Smooth muscle cell (in vitro differentiated cells): ENCODE measurements around the gene RALA. TPM values are rescaled to one million over a fixed set of nuclear protein-coding genes. Genes with fewer than 3 reads are reported as not detected.

Experiments
- DNase-seq: peaks from one replicate; lab custom pipeline; 2025; ENCODE audit not compliant: unreplicated experiment; lab: John Stamatoyannopoulos, UW
- H2AFZ ChIP-seq: fragments of 200-600 bp; sonication (generic); 2 replicates; pipeline ENCODE4 v1.6.0; 2016; ENCODE audit warnings: antibody characterized with exemption, low read depth, mild to moderate bottlenecking
- H3F3A ChIP-seq: fragments of 200-600 bp; sonication (generic); 2 replicates; pipeline ENCODE4 v1.6.0; 2017; ENCODE audit warnings: antibody characterized with exemption, low read depth
- H3K27ac ChIP-seq: fragments of 200-600 bp; sonication (generic); 2 replicates; pipeline ENCODE4 v1.5.1; 2016; ENCODE audit warnings: low read depth, mild to moderate bottlenecking
- H3K27me3 ChIP-seq: fragments of 200-600 bp; sonication (generic); 2 replicates; pipeline ENCODE4 v1.6.1; 2016; ENCODE audit warnings: low read depth, mild to moderate bottlenecking
- H3K36me3 ChIP-seq: fragments of 200-600 bp; sonication (generic); 2 replicates; pipeline ENCODE4 v1.5.1; 2016; ENCODE audit warnings: low read depth
- H3K4me1 ChIP-seq: fragments of 200-600 bp; sonication (generic); 2 replicates; pipeline ENCODE4 v1.5.1; 2016; ENCODE audit warnings: low read depth
- H3K4me2 ChIP-seq: fragments of 200-600 bp; sonication (generic); 2 replicates; pipeline ENCODE4 v1.6.0; 2016; ENCODE audit warnings: mild to moderate bottlenecking
- H3K4me3 ChIP-seq: fragments of 200-600 bp; sonication (generic); 2 replicates; pipeline ENCODE4 v1.5.1; 2016; ENCODE audit warnings: mild to moderate bottlenecking
- H3K79me2 ChIP-seq: fragments of 200-600 bp; sonication (generic); 2 replicates; pipeline ENCODE4 v1.6.0; 2016; ENCODE audit warnings: low read depth, mild to moderate bottlenecking
- H3K9ac ChIP-seq: fragments of 200-600 bp; sonication (generic); 2 replicates; pipeline ENCODE4 v1.6.0; 2016; ENCODE audit warnings: low read depth
- H3K9me3 ChIP-seq: fragments of 200-600 bp; sonication (generic); replicated peaks from 2 replicates; pipeline ENCODE4 v1.5.1; 2016; ENCODE audit warnings: low read depth
- H4K20me1 ChIP-seq: fragments of 200-600 bp; sonication (generic); 2 replicates; pipeline ENCODE4 v1.6.0; 2016; ENCODE audit warnings: low read depth
- WGBS: methylation state at CpG from one replicate; pipeline ENCODE4 v1.1.7; 2016; ENCODE audit warnings: low lambda C conversion rate; 5-methylcytosine and 5-hydroxymethylcytosine counted together
- polyA plus RNA-seq: library from polyadenylated mRNA; unstranded; fragments of >200 nt; fragmentation: Nextera tagmentation; extraction: Ambion mirVana; gene quantifications from 2 replicates; pipeline ENCODE4 v1.2.1, GENCODE V29; 2016
- total RNA-seq: library from RNA; depleted of rRNA; stranded (reverse); fragments of >200 nt; gene quantifications from 2 replicates; pipeline ENCODE4 v1.2.3, GENCODE V29; 2014
- TF ChIP-seq, protein P1 (sequence below): fragments of 200-600 bp; sonication (generic); IDR thresholded peaks from 2 replicates; pipeline ENCODE4 v1.5.1; 2017; ENCODE audit warnings: borderline replicate concordance, mild to moderate bottlenecking, antibody characterized with exemption; ENCODE audit not compliant: insufficient read depth, poor library complexity, severe bottlenecking

The RALA gene
- total and polyA plus RNA-seq, 2 experiments from 2014 or later: 19.5 to 42.8 TPM

GRCh38 chr7:39700932-39701331, 77.6 kb downstream of the RALA start:
- Histone ChIP-seq H3K9me3 (no peaks in the 10 kb centered on the region), H3K27ac (no peak overlapping the region), H2AFZ (no peak overlapping the region), H3K9ac (no peak overlapping the region), H3K79me2 (no peaks in the 10 kb centered on the region), H3K4me2 (no peak overlapping the region), H3K4me1 (no peaks in the 10 kb centered on the region), H4K20me1 (peaks cover 14% of the 10 kb centered on the region), H3K4me3 (no peak overlapping the region), H3K27me3 (no peaks in the 10 kb centered on the region), H3K36me3 (peaks cover 16% of the 10 kb centered on the region), H3F3A (no peaks in the 10 kb centered on the region)
- no peak for DNase-seq
- TF ChIP-seq, protein P1, sequence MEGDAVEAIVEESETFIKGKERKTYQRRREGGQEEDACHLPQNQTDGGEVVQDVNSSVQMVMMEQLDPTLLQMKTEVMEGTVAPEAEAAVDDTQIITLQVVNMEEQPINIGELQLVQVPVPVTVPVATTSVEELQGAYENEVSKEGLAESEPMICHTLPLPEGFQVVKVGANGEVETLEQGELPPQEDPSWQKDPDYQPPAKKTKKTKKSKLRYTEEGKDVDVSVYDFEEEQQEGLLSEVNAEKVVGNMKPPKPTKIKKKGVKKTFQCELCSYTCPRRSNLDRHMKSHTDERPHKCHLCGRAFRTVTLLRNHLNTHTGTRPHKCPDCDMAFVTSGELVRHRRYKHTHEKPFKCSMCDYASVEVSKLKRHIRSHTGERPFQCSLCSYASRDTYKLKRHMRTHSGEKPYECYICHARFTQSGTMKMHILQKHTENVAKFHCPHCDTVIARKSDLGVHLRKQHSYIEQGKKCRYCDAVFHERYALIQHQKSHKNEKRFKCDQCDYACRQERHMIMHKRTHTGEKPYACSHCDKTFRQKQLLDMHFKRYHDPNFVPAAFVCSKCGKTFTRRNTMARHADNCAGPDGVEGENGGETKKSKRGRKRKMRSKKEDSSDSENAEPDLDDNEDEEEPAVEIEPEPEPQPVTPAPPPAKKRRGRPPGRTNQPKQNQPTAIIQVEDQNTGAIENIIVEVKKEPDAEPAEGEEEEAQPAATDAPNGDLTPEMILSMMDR: no peak
- 96% methylated on average over 8 of the region's 8 CpGs for WGBS

DNA sequence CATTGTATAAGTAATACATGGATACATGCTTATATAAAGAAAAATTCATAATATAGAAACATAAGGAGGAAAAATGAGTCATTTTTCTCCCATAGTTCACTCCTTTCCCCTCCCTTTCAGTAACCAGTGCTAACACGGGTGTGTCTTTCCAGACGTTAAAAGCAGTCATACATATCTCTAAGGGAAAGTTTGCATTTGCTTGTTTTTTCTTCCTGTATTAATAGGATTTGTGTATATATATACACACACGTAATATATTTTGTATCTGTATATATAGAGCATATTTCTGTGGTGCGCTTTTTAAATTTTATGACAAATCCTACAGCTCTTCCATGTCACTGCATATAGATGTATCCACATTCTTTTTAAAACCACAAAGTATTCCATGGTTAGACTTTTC, 78.8 kb downstream of the RALA start:
- no peaks in the 10 kb centered on the region for H3K79me2 ChIP-seq
- 66% methylated on average over 4 of the region's 4 CpGs for WGBS
- H3K4me3 ChIP-seq: no peak overlapping the region
- H3F3A ChIP-seq: no peaks in the 10 kb centered on the region
- H3K4me2 ChIP-seq: no peak overlapping the region
- H3K4me1 ChIP-seq: no peaks in the 10 kb centered on the region
- no peak overlapping the region for H3K9ac ChIP-seq
- no peaks in the 10 kb centered on the region for H3K9me3 ChIP-seq
- DNase-seq: no peak
- H2AFZ ChIP-seq: no peak overlapping the region
- peaks cover 9% of the 10 kb centered on the region for H3K36me3 ChIP-seq
- no peaks in the 10 kb centered on the region for H3K27me3 ChIP-seq
- peaks cover 14% of the 10 kb centered on the region for H4K20me1 ChIP-seq
- H3K27ac ChIP-seq: no peak overlapping the region
- TF ChIP-seq, protein P1: no peak

DNA sequence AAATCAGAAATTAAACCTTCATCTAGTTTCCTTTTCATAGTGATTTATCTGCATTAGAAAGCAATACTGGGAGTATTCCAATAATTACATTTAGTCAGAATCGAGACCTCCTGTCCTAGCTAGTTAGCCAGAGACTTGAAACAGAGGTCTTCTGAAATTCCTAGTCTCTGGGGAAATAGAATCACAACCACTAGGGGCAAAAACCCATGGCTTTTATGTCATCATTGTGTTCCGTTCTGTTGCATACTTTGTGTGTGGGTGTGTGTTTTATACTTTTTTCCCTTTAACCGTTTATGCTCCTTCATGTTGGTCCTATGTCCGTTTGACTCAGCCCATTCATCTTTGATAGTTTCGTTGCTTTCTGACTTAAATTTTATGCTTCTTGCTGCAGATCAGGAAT, 79.8 kb downstream of the RALA start:
- Histone ChIP-seq H3K4me2 (no peak overlapping the region), H3K4me3 (no peak overlapping the region), H3K36me3 (peaks cover 3% of the 10 kb centered on the region), H3F3A (no peaks in the 10 kb centered on the region), H3K4me1 (no peaks in the 10 kb centered on the region), H3K27me3 (no peaks in the 10 kb centered on the region), H3K79me2 (no peaks in the 10 kb centered on the region), H4K20me1 (peaks cover 14% of the 10 kb centered on the region), H3K9me3 (no peaks in the 10 kb centered on the region), H2AFZ (no peak overlapping the region), H3K9ac (no peak overlapping the region), H3K27ac (no peak overlapping the region)
- DNase-seq: no peak
- TF ChIP-seq, protein P1: no peak
- WGBS: 75% methylated on average over 5 of the region's 5 CpGs

GRCh38 chr7:39709029-39709428, 85.7 kb downstream of the RALA start:
- Histone ChIP-seq H4K20me1 (peaks cover 4% of the 10 kb centered on the region), H3K27ac (peak overlapping the region; percentile 56), H3K79me2 (no peaks in the 10 kb centered on the region), H3K36me3 (no peaks in the 10 kb centered on the region), H3K4me1 (peaks cover 9% of the 10 kb centered on the region), H2AFZ (no peak overlapping the region), H3K9ac (no peak overlapping the region), H3F3A (peaks cover 2% of the 10 kb centered on the region), H3K4me3 (no peak overlapping the region), H3K9me3 (no peaks in the 10 kb centered on the region), H3K27me3 (no peaks in the 10 kb centered on the region), H3K4me2 (no peak overlapping the region)
- 96% methylated on average over 5 of the region's 5 CpGs for WGBS
- DNase-seq: no peak
- TF ChIP-seq, protein P1: no peak
